ENCODE data around the gene MUC5B. TPM values are rescaled to one million over a fixed set of nuclear protein-coding genes. Genes with fewer than 3 reads are reported as not detected.

Gene MUC5B
- total RNA-seq, 1 donor from 2014 or later: 1.2 TPM

DNA sequence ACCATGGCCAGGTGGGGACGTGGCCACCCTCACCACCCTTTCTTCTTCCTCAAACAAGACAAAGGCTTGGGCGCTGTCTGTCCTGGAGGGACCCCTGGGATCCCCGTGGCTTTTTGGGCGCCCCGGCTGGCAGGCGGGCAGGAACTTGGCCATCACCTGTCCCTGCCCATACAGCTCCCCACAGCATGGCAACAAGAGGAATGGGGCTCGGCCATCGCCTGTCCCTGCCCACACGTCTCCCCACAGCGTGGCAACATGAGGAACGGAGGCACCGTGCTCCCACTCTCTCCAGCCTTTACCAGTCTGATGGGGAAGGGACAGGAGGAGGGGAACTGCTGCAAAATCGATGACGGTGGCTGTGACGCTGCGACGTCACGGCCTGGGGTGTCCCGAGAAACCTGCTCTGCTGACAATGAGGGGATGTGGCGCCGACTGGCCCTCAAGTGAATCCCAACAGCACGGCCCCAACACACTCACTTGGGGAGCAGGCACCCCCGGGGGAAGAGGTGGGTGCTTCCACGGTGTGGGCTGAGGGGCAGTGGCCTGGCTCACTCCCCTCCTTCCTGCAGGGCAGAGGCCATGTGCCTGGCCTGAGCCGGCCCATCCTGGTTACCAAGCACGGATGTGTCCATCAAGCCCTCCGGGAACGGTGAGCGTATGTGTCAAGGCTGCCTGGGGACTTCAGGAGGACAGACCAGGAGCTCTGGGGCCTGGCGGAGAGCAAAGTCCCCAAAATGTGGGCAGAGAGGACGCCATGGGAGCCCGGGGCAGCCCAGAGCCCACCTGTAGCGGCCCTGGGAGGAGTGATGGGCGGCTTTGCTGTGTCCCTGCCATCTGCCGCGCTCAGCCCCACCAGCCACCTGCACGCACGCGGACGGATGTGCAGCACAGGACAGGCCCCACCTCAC is 56.2 kb downstream of the MUC5B start:
- no peaks in the 10 kb centered on the region for H3K9me3 ChIP-seq
- H3K27ac ChIP-seq: no peak overlapping the region
- no peak overlapping the region for H3K4me3 ChIP-seq
- H3K4me1 ChIP-seq: peaks cover 8% of the 10 kb centered on the region
- H3K36me3 ChIP-seq: peaks cover 73% of the 10 kb centered on the region
- no peak for ATAC-seq
- intact Hi-C loops (cut with DNase I): no loop called here
- H3K27me3 ChIP-seq: no peaks in the 10 kb centered on the region
- TF ChIP-seq, protein P1, sequence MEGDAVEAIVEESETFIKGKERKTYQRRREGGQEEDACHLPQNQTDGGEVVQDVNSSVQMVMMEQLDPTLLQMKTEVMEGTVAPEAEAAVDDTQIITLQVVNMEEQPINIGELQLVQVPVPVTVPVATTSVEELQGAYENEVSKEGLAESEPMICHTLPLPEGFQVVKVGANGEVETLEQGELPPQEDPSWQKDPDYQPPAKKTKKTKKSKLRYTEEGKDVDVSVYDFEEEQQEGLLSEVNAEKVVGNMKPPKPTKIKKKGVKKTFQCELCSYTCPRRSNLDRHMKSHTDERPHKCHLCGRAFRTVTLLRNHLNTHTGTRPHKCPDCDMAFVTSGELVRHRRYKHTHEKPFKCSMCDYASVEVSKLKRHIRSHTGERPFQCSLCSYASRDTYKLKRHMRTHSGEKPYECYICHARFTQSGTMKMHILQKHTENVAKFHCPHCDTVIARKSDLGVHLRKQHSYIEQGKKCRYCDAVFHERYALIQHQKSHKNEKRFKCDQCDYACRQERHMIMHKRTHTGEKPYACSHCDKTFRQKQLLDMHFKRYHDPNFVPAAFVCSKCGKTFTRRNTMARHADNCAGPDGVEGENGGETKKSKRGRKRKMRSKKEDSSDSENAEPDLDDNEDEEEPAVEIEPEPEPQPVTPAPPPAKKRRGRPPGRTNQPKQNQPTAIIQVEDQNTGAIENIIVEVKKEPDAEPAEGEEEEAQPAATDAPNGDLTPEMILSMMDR (IDR thresholded peaks at IDR 0.05): no peak
- DNase-seq: no peak

DNA sequence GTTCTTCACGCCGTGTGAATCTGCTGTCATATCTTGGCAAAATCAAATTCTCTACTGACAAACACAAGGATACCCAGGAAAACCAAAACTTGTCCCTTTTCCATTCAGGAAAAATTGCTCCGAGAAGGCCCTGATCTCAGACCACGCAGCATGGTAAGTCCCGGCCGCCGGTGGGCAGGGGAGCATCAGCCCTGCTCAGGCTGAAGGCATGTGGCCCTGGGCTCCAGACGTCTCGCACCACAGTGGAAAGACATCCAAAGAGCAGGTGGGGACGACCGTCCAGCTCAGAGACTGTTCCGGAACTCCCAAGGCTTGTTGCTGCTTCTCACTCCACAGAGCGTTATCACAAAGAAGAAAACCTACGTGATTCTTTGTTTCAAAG is 56.8 kb downstream of the MUC5B start:
- H3K4me3 ChIP-seq: no peak overlapping the region
- DNase-seq (no peak), ATAC-seq (no peak)
- intact Hi-C loops (cut with DNase I): no loop called here
- peaks cover 8% of the 10 kb centered on the region for H3K4me1 ChIP-seq
- no peak overlapping the region for H3K27ac ChIP-seq
- H3K9me3 ChIP-seq: no peaks in the 10 kb centered on the region
- TF ChIP-seq, protein P1 (IDR thresholded peaks at IDR 0.05): no peak
- H3K27me3 ChIP-seq: no peaks in the 10 kb centered on the region
- H3K36me3 ChIP-seq: peaks cover 79% of the 10 kb centered on the region

DNA sequence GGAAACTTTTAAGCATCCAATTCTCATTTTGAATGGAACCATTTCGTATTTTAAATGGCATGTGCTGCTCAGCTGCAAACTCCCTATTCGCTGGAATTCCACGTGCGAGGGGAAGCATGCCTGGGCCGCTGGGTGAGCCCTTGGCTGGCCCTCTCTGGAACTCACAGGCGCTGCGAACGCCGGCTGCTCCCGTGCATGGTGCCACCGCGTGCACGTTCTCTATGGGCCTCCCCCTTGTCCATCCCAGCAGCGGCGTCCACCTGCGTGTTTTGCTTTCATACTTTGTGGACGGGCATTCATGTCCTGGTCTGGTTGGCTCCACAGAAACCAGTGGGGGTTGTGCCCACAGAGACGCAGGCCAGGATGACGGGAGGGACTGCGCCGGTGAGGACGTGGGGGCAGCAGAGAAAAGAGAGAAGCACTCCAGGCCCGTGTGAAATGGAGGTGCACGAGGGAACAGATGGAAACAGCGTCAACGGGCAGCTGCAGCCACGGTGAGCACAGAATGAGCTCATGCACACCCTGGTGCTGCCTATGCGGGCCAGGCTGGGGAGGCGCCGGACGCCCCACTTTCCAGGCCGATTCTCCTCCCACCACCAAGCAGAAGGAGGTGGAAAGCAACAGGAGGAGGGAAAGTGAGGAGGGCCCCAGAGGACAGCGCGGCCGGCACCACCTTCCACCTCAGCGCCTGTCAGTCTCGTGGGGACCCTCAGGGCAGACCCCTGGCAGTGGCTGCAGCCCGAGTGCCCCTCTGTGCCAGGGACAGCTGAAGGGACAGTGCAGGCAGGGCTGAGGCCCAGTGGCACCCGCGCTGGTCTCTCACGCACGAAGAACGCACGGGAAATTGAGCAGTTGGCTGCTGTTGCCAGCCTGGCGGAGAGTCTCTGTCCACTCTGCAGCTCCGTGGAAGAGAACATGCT is 57.5 kb downstream of the MUC5B start:
- peaks cover 8% of the 10 kb centered on the region for H3K4me1 ChIP-seq
- TF ChIP-seq, protein P1 (IDR thresholded peaks at IDR 0.05): no peak
- H3K4me3 ChIP-seq: no peak overlapping the region
- DNase-seq (no peak), ATAC-seq (no peak)
- intact Hi-C loops (cut with DNase I): no loop called here
- H3K27ac ChIP-seq: no peak overlapping the region
- H3K36me3 ChIP-seq: peaks cover 79% of the 10 kb centered on the region
- H3K9me3 ChIP-seq: no peaks in the 10 kb centered on the region
- no peaks in the 10 kb centered on the region for H3K27me3 ChIP-seq

DNA sequence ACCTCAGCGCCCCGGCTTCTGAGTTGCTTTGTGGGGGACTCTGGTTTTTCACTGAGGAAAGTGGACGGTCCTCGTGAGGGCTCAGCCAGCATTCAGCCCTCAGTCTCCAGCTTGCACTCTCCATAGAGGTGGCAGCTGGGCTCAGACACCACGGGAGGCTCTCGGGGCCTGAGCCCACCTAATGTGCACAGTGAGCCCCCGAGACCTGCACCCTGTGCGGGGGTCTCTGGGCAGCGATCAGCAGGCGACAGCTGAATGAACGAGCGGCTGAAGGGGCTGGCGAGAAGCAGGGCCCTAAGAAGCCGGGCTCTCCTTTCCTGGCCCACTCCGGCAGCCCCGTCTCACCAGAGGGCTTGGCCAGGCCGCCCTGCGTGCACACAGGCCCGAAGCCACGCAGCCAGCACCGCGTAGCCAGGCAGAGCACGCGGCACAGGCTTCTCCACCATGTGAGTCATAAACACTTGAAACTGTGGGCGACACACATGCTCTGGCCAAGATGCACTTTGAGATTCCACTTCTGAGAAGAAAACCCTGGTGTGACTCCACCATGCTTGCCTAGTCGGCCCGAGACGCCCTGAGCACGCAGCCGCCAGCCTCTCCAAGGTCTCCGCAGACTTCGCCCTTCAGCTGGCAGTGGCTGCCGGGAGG is 58.6 kb downstream of the MUC5B start:
- no peaks in the 10 kb centered on the region for H3K9me3 ChIP-seq
- TF ChIP-seq, protein P1 (IDR thresholded peaks at IDR 0.05): no peak
- no peak overlapping the region for H3K4me3 ChIP-seq
- H3K27ac ChIP-seq: peak overlapping the region; percentile 30
- H3K4me1 ChIP-seq: peaks cover 8% of the 10 kb centered on the region
- ATAC-seq (no peak), DNase-seq (no peak)
- H3K27me3 ChIP-seq: no peaks in the 10 kb centered on the region
- intact Hi-C loops (cut with DNase I): no loop called here
- peaks cover 79% of the 10 kb centered on the region for H3K36me3 ChIP-seq

DNA sequence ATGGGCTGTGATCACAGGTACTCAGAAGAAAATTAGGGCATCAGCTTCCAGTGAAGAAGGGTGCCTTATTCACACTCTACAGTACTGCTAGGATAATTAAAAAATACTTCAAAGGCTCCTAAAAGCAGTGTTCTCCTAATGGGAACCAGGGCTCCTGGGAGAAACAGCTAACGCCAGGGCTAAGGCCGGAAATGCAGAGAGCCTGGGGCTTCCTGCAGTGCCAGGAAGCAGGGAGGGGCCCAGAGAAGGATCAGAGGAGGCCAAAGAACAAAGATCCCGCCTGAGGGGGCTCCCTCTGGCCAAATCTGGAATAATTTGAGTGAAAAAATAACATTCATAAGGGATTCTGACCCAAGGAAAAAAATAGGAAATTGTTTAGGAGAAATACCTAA is 59.1 kb downstream of the MUC5B start:
- H3K4me1 ChIP-seq: peaks cover 8% of the 10 kb centered on the region
- no peak for DNase-seq
- no peaks in the 10 kb centered on the region for H3K27me3 ChIP-seq
- peak overlapping the region; percentile 30 for H3K27ac ChIP-seq
- TF ChIP-seq, protein P1 (IDR thresholded peaks at IDR 0.05): no peak
- no peak overlapping the region for H3K4me3 ChIP-seq
- H3K36me3 ChIP-seq: peaks cover 79% of the 10 kb centered on the region
- no peak for ATAC-seq
- intact Hi-C loops (cut with DNase I): no loop called here
- no peaks in the 10 kb centered on the region for H3K9me3 ChIP-seq

All from upper lobe of right lung (tissue), 1 donor.